Measurements from ENCODE around the gene GSAP.

GRCh38 chr7:77453531-77453930 lies 37.4 kb upstream of the GSAP start:
- TF ChIP-seq POLR2AphosphoS5 (IDR thresholded peaks at IDR 0.05; ENCODE audit: low read depth, low read length) = no peak
- TF ChIP-seq CTCF (IDR thresholded peaks at IDR 0.05) = no peak
- TF ChIP-seq SIN3A (IDR thresholded peaks at IDR 0.05; ENCODE audit: borderline replicate concordance, insufficient read depth, low read depth, low read length) = no peak
- no peak for TF ChIP-seq TCF7L2 (IDR thresholded peaks at IDR 0.05; ENCODE audit: low read depth, low read length)
- no peak for TF ChIP-seq REST (IDR thresholded peaks at IDR 0.05; ENCODE audit: insufficient read depth in 1 of 2, low read depth in 2 of 2, low read length in 1 of 2)

Measured in Panc1 (cell line).